AG04450 (cell line): Measurements from ENCODE around the gene RAC2. TPM values are rescaled to one million over a fixed set of nuclear protein-coding genes. Genes with fewer than 3 reads are reported as not detected.
A peak's percentile ranks its signal among the peaks of the same experiment; 100 is the strongest.

Experiments
- CTCF ChIA-PET: fragments of 300-600, 350-600 bp; formaldehyde crosslinking; extraction: SDS; loops from one replicate; lab custom pipeline; 2022; ENCODE audit warnings: antibody characterized with exemption, inconsistent platforms; lab: Charles Lee
- POLR2A ChIA-PET: fragments of 350-600 bp; formaldehyde crosslinking; extraction: SDS; loops from one replicate; lab custom pipeline; 2021; ENCODE audit warnings: antibody characterized with exemption, inconsistent platforms; lab: Yijun Ruan, JAX
- DNase-seq: peaks from one replicate; pipeline ENCODE4 v3.0.0-alpha.2; 2011; ENCODE audit warnings: low read depth, low spot score
- H3K27ac ChIP-seq: one replicate; pipeline ENCODE4 v1.5.1; 2012; ENCODE audit warnings: low read depth, low read length, control low read depth
- H3K27me3 ChIP-seq: one replicate; pipeline ENCODE4 v1.6.0; 2012; ENCODE audit warnings: low read length; ENCODE audit not compliant: control insufficient read depth, insufficient read depth
- H3K4me3 ChIP-seq: 2 replicates; pipeline ENCODE4 v1.5.1; 2011; ENCODE audit warnings: mild to moderate bottlenecking, low read depth, low read length, control low read depth
- H3K9me3 ChIP-seq: 2 replicates; pipeline ENCODE4 v1.5.1; 2012; ENCODE audit warnings: low read length; ENCODE audit not compliant: control insufficient read depth, insufficient read depth
- CTCF ChIP-seq: IDR thresholded peaks from 2 replicates; pipeline ENCODE4 v1.5.1; 2011; ENCODE audit warnings: low read depth, low read length, control low read depth, inconsistent platforms
- polyA plus RNA-seq: library from polyadenylated mRNA; depleted of rRNA; stranded (reverse); fragments of >200 nt; gene quantifications from 2 replicates; pipeline ENCODE4 v1.2.3, GENCODE V29; 2011

RAC2 gene
- polyA plus RNA-seq, 1 experiment = 25.0 TPM

GRCh38 chr22:37187552-37187890 is 56.5 kb downstream of the RAC2 start:
- H3K4me3 ChIP-seq = peak overlapping the region; percentile 63
- H3K27ac ChIP-seq = peak overlapping the region; percentile 83
- TF ChIP-seq CTCF = no peak
- POLR2A ChIA-PET = interaction anchor here (1.1 kb wide), 1 partner anchor 12 kb away, joined by 3 read pairs; no protein-coding TSS in a partner anchor
- CTCF ChIA-PET = interaction anchor here (0.7 to 2.9 kb wide), 4 partner anchors 10 to 86 kb away, joined by 4 to 8 read pairs (median 6); no protein-coding TSS in a partner anchor
- H3K27me3 ChIP-seq = no peaks in the 10 kb centered on the region
- H3K9me3 ChIP-seq = no peaks in the 10 kb centered on the region
- no peak for DNase-seq

- no peak for TF ChIP-seq CTCF
- no peaks in the 10 kb centered on the region for H3K9me3 ChIP-seq
- peak overlapping the region; percentile 63 for H3K4me3 ChIP-seq
- no peaks in the 10 kb centered on the region for H3K27me3 ChIP-seq
- CTCF ChIA-PET = interaction anchor here (0.7 to 2.9 kb wide), 4 partner anchors 10 to 86 kb away, joined by 4 to 8 read pairs (median 6); no protein-coding TSS in a partner anchor
- DNase-seq = no peak
- POLR2A ChIA-PET = interaction anchor here (1.1 kb wide), 1 partner anchor 12 kb away, joined by 3 read pairs; no protein-coding TSS in a partner anchor
- peak overlapping the region; percentile 83 for H3K27ac ChIP-seq
Measured at GRCh38 chr22:37186997-37187522, 57.0 kb downstream of the RAC2 start.

- ChIA-PET CTCF (interaction anchor here (0.7 to 2.9 kb wide), 4 partner anchors 11 to 85 kb away, joined by 4 to 8 read pairs (median 6); no protein-coding TSS in a partner anchor), POLR2A (interaction anchor here (1.1 kb wide), 1 partner anchor 13 kb away, joined by 3 read pairs; no protein-coding TSS in a partner anchor)
- Histone ChIP-seq H3K9me3 (no peaks in the 10 kb centered on the region), H3K27ac (no peak overlapping the region), H3K4me3 (no peak overlapping the region), H3K27me3 (no peaks in the 10 kb centered on the region)
- no peak for TF ChIP-seq CTCF
- DNase-seq = peak; percentile 57
Measured at GRCh38 chr22:37186228-37186996, 57.7 kb downstream of the RAC2 start.

GRCh38 chr22:37185646-37186227 is 58.3 kb downstream of the RAC2 start:
- Histone ChIP-seq H3K4me3 (no peak overlapping the region), H3K27me3 (no peaks in the 10 kb centered on the region), H3K27ac (no peak overlapping the region), H3K9me3 (no peaks in the 10 kb centered on the region)
- CTCF ChIA-PET = interaction anchor here (1.7 to 2.9 kb wide), 2 partner anchors 12 to 13 kb away, joined by 7 to 8 read pairs; no protein-coding TSS in a partner anchor
- TF ChIP-seq CTCF = no peak
- POLR2A ChIA-PET = no interaction called here
- DNase-seq = no peak
